Karpas-422 (cell line): ENCODE measurements around the gene PDE3A. TPM values are rescaled to one million over a fixed set of nuclear protein-coding genes. Genes with fewer than 3 reads are reported as not detected.

ENCODE experiments used
- DNase-seq: peaks from one replicate; pipeline ENCODE4 v3.0.0-alpha.2; 2015
- H2AFZ ChIP-seq: fragments of 200-600 bp; sonication (generic); 2 replicates; pipeline ENCODE4 v1.6.1; 2014; ENCODE audit warnings: antibody characterized with exemption, low read length, mixed read lengths
- H3K27ac ChIP-seq: fragments of 200-600 bp; sonication (generic); 2 replicates; pipeline ENCODE4 v1.5.1; 2014; ENCODE audit warnings: mild to moderate bottlenecking, low read length, moderate library complexity
- H3K27me3 ChIP-seq: fragments of 200-600 bp; sonication (generic); 2 replicates; pipeline ENCODE4 v1.6.1; 2014; ENCODE audit warnings: low read length, mixed read lengths
- H3K36me3 ChIP-seq: fragments of 200-600 bp; sonication (generic); 2 replicates; pipeline ENCODE4 v1.6.1; 2014; ENCODE audit warnings: low read length, mixed read lengths; ENCODE audit not compliant: insufficient read depth
- H3K4me1 ChIP-seq: fragments of 200-600 bp; sonication (generic); 2 replicates; pipeline ENCODE4 v1.6.1; 2014; ENCODE audit warnings: mild to moderate bottlenecking, low read length, mixed read lengths
- H3K4me2 ChIP-seq: fragments of 200-600 bp; sonication (generic); 2 replicates; pipeline ENCODE4 v1.6.1; 2014; ENCODE audit warnings: low read length, low read depth, mild to moderate bottlenecking; ENCODE audit not compliant: poor library complexity, severe bottlenecking
- H3K4me3 ChIP-seq: fragments of 200-600 bp; sonication (generic); 2 replicates; pipeline ENCODE4 v1.5.1; 2014; ENCODE audit warnings: mild to moderate bottlenecking, antibody characterized with exemption, low read length, mixed read lengths
- H3K79me2 ChIP-seq: fragments of 200-600 bp; sonication (generic); 2 replicates; pipeline ENCODE4 v1.6.1; 2014; ENCODE audit warnings: mild to moderate bottlenecking, low read length, mixed read lengths
- H3K9ac ChIP-seq: fragments of 200-600 bp; sonication (generic); 2 replicates; pipeline ENCODE4 v1.6.0; 2014; ENCODE audit warnings: low read length
- H3K9me2 ChIP-seq: fragments of 200-600 bp; sonication (generic), shearing (Covaris generic); replicated peaks from 2 replicates; pipeline ENCODE4 v1.6.0; 2014; ENCODE audit warnings: mild to moderate bottlenecking, low read length, moderate library complexity; ENCODE audit not compliant: insufficient read depth
- H3K9me3 ChIP-seq: fragments of 300-700, 200-600 bp; sonication (generic); 2 replicates; pipeline ENCODE4 v1.6.1; 2014; ENCODE audit warnings: low read length, mixed read lengths
- H4K20me1 ChIP-seq: fragments of 200-600 bp; sonication (generic); 2 replicates; pipeline ENCODE4 v1.6.1; 2014; ENCODE audit warnings: mild to moderate bottlenecking, antibody characterized with exemption, low read length, low read depth; ENCODE audit not compliant: insufficient read depth
- total RNA-seq: library from RNA; depleted of rRNA; stranded (reverse); fragments of >200 nt; shearing (Covaris generic); gene quantifications from 2 replicates; pipeline ENCODE4 v1.2.3, GENCODE V29; 2014; ENCODE audit warnings: low replicate concordance

PDE3A gene
- total RNA-seq, 1 experiment from 2014 or later: not detected

GRCh38 chr12:20577054-20577453 lies 208.7 kb downstream of the PDE3A start:
- H3K9me2 ChIP-seq: no peaks in the 10 kb centered on the region
- no peak overlapping the region for H3K4me2 ChIP-seq
- H3K36me3 ChIP-seq: no peaks in the 10 kb centered on the region
- H4K20me1 ChIP-seq: no peaks in the 10 kb centered on the region
- DNase-seq: no peak
- H2AFZ ChIP-seq: no peak overlapping the region
- no peaks in the 10 kb centered on the region for H3K9me3 ChIP-seq
- no peak overlapping the region for H3K9ac ChIP-seq
- H3K27me3 ChIP-seq: no peaks in the 10 kb centered on the region
- no peak overlapping the region for H3K4me3 ChIP-seq
- no peak overlapping the region for H3K27ac ChIP-seq
- H3K79me2 ChIP-seq: no peaks in the 10 kb centered on the region
- H3K4me1 ChIP-seq: no peaks in the 10 kb centered on the region

DNA sequence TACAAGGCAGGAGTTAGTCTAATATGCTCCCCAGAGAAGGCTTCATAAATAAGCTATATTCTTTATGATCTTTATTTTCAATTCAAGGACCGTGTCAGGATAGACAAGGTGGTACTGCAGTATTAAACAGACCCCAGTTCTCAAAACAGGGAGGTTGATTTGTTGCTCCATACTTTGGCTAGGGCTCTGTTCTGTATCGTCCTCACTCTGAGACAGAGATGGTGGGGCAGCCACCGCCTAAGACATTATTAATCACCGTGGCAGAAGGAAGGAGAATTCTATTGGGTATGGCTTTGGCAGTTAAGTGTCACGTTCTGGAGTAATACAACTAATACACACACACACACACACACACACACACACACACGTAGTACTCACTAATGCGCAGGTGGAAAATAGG lies 209.8 kb downstream of the PDE3A start:
- H3K9me3 ChIP-seq: no peaks in the 10 kb centered on the region
- H3K27ac ChIP-seq: no peak overlapping the region
- DNase-seq: no peak
- H4K20me1 ChIP-seq: no peaks in the 10 kb centered on the region
- H3K4me3 ChIP-seq: no peak overlapping the region
- H2AFZ ChIP-seq: no peak overlapping the region
- no peaks in the 10 kb centered on the region for H3K9me2 ChIP-seq
- no peaks in the 10 kb centered on the region for H3K27me3 ChIP-seq
- no peak overlapping the region for H3K9ac ChIP-seq
- no peaks in the 10 kb centered on the region for H3K79me2 ChIP-seq
- H3K4me1 ChIP-seq: no peaks in the 10 kb centered on the region
- H3K4me2 ChIP-seq: no peak overlapping the region
- no peaks in the 10 kb centered on the region for H3K36me3 ChIP-seq

DNA sequence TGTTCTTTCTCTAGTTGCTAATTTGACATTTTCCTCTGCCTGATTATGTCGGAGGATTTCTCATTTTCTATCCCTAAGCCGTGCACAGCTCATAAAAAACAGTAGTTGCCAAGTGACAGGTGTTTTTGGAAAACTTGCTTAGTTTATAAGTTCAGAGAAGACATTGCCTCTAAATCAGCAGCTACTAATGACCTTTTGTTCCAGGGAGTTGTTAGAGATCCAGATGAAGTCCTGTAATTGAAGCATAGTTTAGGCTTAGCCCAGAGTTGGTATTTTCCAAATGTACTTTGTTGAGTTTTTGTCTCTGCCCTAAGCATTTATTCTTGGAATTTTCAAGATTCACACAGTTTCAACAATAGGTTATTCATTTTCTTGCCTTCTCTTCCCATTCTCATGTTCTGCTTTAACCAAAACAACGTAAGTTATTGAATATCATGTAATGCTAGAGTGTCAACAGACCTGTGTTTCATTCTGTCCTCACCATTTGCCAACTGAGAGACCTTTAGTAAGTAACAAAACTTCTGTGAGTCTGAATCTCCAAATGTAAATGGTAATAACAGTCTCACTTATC lies 216.8 kb downstream of the PDE3A start:
- Histone ChIP-seq H3K27ac (no peak overlapping the region), H2AFZ (no peak overlapping the region), H3K36me3 (no peaks in the 10 kb centered on the region), H3K9me2 (no peaks in the 10 kb centered on the region), H4K20me1 (no peaks in the 10 kb centered on the region), H3K9me3 (no peaks in the 10 kb centered on the region), H3K4me3 (no peak overlapping the region), H3K27me3 (no peaks in the 10 kb centered on the region), H3K4me1 (no peaks in the 10 kb centered on the region), H3K9ac (no peak overlapping the region), H3K79me2 (no peaks in the 10 kb centered on the region), H3K4me2 (no peak overlapping the region)
- DNase-seq: no peak

- no peak overlapping the region for H2AFZ ChIP-seq
- no peak overlapping the region for H3K9ac ChIP-seq
- no peaks in the 10 kb centered on the region for H3K9me2 ChIP-seq
- H3K79me2 ChIP-seq: no peaks in the 10 kb centered on the region
- H3K4me1 ChIP-seq: no peaks in the 10 kb centered on the region
- no peaks in the 10 kb centered on the region for H3K9me3 ChIP-seq
- no peak overlapping the region for H3K4me2 ChIP-seq
- H3K27ac ChIP-seq: no peak overlapping the region
- H3K27me3 ChIP-seq: no peaks in the 10 kb centered on the region
- H4K20me1 ChIP-seq: no peaks in the 10 kb centered on the region
- no peak overlapping the region for H3K4me3 ChIP-seq
- no peak for DNase-seq
- H3K36me3 ChIP-seq: no peaks in the 10 kb centered on the region
Observed at GRCh38 chr12:20585913-20586312, 217.6 kb downstream of the PDE3A start.

DNA sequence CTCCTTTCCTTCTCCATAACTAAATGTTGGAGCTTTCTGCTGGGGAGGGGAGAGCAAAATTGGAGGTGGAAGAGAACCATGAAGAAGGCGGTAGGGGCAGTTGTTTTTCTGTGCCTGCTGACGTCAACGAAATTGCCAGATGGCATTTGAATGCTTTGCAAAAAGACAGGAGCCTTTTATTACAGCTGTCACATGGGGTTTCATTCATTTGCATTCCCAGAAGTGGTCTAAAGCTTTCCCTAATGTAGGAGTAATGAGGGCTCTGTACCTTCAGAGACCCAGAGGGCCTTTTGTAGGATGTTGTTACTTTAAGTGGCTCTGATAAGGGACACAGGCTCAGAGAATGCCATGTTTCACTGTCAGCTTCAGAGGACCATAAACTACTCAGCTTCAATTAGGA lies 219.7 kb downstream of the PDE3A start:
- no peak overlapping the region for H3K9ac ChIP-seq
- H3K27me3 ChIP-seq: no peaks in the 10 kb centered on the region
- no peak overlapping the region for H2AFZ ChIP-seq
- H3K79me2 ChIP-seq: no peaks in the 10 kb centered on the region
- H3K36me3 ChIP-seq: no peaks in the 10 kb centered on the region
- no peaks in the 10 kb centered on the region for H3K4me1 ChIP-seq
- H3K4me3 ChIP-seq: no peak overlapping the region
- no peaks in the 10 kb centered on the region for H3K9me3 ChIP-seq
- H3K27ac ChIP-seq: no peak overlapping the region
- H4K20me1 ChIP-seq: no peaks in the 10 kb centered on the region
- DNase-seq: no peak
- H3K9me2 ChIP-seq: no peaks in the 10 kb centered on the region
- H3K4me2 ChIP-seq: no peak overlapping the region

DNA sequence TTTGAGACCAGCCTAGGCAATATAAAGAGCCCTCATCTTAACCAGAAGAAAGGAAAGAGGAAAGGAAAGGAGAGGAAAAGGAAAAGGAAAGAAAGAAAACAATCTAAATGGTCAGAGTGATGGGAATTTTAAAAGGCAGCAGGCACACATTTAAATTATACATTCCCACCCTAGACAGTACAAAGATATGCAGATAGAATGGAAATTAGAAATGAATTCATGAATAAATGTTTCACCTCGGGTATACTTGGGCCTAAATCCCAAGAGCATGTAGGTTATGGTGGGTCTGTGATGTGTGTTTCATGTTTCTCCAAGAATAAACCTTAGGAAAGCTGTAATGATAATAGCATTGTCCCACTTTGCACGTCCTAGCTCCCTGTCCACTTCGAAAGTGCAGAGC lies 222.2 kb downstream of the PDE3A start:
- Histone ChIP-seq H3K79me2 (no peaks in the 10 kb centered on the region), H3K27ac (no peak overlapping the region), H3K4me1 (no peaks in the 10 kb centered on the region), H4K20me1 (no peaks in the 10 kb centered on the region), H3K9ac (no peak overlapping the region), H3K27me3 (no peaks in the 10 kb centered on the region), H3K9me2 (no peaks in the 10 kb centered on the region), H3K4me2 (no peak overlapping the region), H3K9me3 (no peaks in the 10 kb centered on the region), H3K4me3 (no peak overlapping the region), H3K36me3 (no peaks in the 10 kb centered on the region), H2AFZ (no peak overlapping the region)
- no peak for DNase-seq

DNA sequence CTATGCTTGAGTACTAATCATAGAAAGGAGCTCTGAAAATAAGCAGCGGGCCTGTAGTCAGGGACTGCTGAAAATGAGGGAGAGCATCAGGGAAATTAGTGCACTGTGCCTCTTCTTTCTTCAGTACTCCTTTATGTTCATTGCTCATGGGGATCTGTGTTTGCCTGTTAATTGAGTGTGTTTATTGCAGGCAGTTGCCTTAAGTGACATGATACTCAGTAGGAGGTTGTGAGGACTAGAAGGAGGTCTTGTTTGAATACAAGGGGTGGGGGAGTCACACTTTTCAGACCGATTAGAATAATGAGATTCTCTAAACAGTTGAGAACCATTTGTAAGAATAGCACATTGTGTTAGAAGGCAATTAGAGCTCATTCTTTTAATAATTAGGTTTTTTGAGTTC lies 224.2 kb downstream of the PDE3A start:
- H3K4me1 ChIP-seq: no peaks in the 10 kb centered on the region
- H3K9me2 ChIP-seq: no peaks in the 10 kb centered on the region
- H3K36me3 ChIP-seq: no peaks in the 10 kb centered on the region
- no peaks in the 10 kb centered on the region for H4K20me1 ChIP-seq
- H3K4me2 ChIP-seq: no peak overlapping the region
- no peak overlapping the region for H2AFZ ChIP-seq
- H3K79me2 ChIP-seq: no peaks in the 10 kb centered on the region
- no peak overlapping the region for H3K27ac ChIP-seq
- no peaks in the 10 kb centered on the region for H3K27me3 ChIP-seq
- no peaks in the 10 kb centered on the region for H3K9me3 ChIP-seq
- H3K9ac ChIP-seq: no peak overlapping the region
- DNase-seq: no peak
- no peak overlapping the region for H3K4me3 ChIP-seq

DNA sequence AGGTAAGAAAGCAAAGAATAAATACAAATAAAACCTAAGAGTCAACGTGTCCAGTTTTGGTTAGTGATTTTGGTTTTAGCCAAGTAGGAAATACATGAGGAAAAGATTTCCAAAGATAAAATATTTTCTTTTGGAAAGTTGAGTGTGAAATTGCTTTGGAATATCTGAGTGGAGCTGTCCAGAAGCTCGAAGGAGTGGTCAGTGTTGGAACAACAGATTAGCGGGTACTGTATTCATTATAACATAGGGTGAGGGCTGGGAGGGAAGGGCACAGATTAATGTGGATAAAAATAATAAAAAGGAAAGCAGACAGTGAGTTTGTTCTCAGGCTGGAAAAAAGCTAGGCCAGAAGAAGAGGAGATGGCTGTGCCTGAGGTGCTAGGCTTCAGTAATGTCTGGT lies 225.3 kb downstream of the PDE3A start:
- no peak for DNase-seq
- H3K9ac ChIP-seq: no peak overlapping the region
- H3K36me3 ChIP-seq: no peaks in the 10 kb centered on the region
- no peaks in the 10 kb centered on the region for H3K79me2 ChIP-seq
- H3K27ac ChIP-seq: no peak overlapping the region
- no peak overlapping the region for H2AFZ ChIP-seq
- no peaks in the 10 kb centered on the region for H3K27me3 ChIP-seq
- no peaks in the 10 kb centered on the region for H3K4me1 ChIP-seq
- H4K20me1 ChIP-seq: no peaks in the 10 kb centered on the region
- H3K9me2 ChIP-seq: no peaks in the 10 kb centered on the region
- H3K9me3 ChIP-seq: no peaks in the 10 kb centered on the region
- H3K4me3 ChIP-seq: no peak overlapping the region
- no peak overlapping the region for H3K4me2 ChIP-seq

GRCh38 chr12:20596061-20596460 lies 227.7 kb downstream of the PDE3A start:
- H3K27ac ChIP-seq: no peak overlapping the region
- H3K79me2 ChIP-seq: no peaks in the 10 kb centered on the region
- DNase-seq: no peak
- H3K36me3 ChIP-seq: no peaks in the 10 kb centered on the region
- H2AFZ ChIP-seq: no peak overlapping the region
- H3K4me3 ChIP-seq: no peak overlapping the region
- H3K9ac ChIP-seq: no peak overlapping the region
- H4K20me1 ChIP-seq: no peaks in the 10 kb centered on the region
- H3K9me3 ChIP-seq: no peaks in the 10 kb centered on the region
- H3K9me2 ChIP-seq: no peaks in the 10 kb centered on the region
- H3K4me1 ChIP-seq: no peaks in the 10 kb centered on the region
- H3K27me3 ChIP-seq: no peaks in the 10 kb centered on the region
- no peak overlapping the region for H3K4me2 ChIP-seq
